Testis (tissue), 2 donors: Measurements from ENCODE around the gene LY6G5B.

Experiments used
- POLR2A ChIP-seq: fragments of 450-650 bp; IDR thresholded peaks from one replicate; pipeline ENCODE4 v1.6.1; 2017; ENCODE audit warnings: antibody characterized with exemption, mild to moderate bottlenecking, moderate library complexity
- TF ChIP-seq, protein P1 (sequence below), 3 experiments: fragments of 450-650 bp in 2 of 3; fragments of 200-600 bp in 1 of 3; sonication (generic) in 1 of 3; IDR thresholded peaks; one replicate each; pipeline ENCODE4 v1.5.1; 2016 to 2019; ENCODE audit warnings: antibody characterized with exemption in 3 of 3, mild to moderate bottlenecking in 2 of 3, moderate library complexity in 1 of 3

DNA sequence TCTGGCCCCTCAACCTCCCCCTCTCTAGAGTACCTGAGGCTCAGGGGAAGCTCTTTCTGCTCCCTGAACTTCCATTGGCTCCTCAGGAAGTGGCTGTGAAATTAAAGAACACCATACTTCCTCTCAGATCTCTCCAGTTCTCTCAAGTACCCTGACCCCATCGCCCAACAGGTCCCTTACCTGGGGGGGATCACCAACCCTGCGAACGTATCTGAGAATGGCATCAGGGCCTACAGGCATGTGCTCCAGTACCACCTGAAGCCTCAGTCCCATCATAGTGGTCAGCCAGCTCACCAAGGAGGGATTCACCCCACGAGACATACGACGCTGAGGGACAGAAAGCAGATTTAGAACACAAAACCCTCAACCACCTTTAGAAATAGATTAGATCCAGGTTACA is 29.2 kb upstream of the LY6G5B start:
- TF ChIP-seq, protein P1, sequence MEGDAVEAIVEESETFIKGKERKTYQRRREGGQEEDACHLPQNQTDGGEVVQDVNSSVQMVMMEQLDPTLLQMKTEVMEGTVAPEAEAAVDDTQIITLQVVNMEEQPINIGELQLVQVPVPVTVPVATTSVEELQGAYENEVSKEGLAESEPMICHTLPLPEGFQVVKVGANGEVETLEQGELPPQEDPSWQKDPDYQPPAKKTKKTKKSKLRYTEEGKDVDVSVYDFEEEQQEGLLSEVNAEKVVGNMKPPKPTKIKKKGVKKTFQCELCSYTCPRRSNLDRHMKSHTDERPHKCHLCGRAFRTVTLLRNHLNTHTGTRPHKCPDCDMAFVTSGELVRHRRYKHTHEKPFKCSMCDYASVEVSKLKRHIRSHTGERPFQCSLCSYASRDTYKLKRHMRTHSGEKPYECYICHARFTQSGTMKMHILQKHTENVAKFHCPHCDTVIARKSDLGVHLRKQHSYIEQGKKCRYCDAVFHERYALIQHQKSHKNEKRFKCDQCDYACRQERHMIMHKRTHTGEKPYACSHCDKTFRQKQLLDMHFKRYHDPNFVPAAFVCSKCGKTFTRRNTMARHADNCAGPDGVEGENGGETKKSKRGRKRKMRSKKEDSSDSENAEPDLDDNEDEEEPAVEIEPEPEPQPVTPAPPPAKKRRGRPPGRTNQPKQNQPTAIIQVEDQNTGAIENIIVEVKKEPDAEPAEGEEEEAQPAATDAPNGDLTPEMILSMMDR (IDR thresholded peaks at IDR 0.05): no peak
- TF ChIP-seq POLR2A: no peak
